SK-N-SH treated with all-trans-retinoic acid at 6 μM for 48 hours (cell line): ENCODE measurements around the gene CYP4F11.

Experiments
- CSDC2 ChIP-seq: fragments of 250-450 bp; sonication (Bioruptor Pico); IDR thresholded peaks from 2 replicates; pipeline ENCODE4 v1.5.0; 2020; ENCODE audit warnings: mild to moderate bottlenecking, moderate library complexity
- PATZ1 ChIP-seq: fragments of 250-450 bp; sonication (Bioruptor Pico); IDR thresholded peaks from 2 replicates; pipeline ENCODE4 v1.8.0; 2020; ENCODE audit warnings: mild to moderate bottlenecking, moderate library complexity, borderline replicate concordance
- RARB ChIP-seq: fragments of 250-450 bp; sonication (Bioruptor Pico); IDR thresholded peaks from 2 replicates; pipeline ENCODE4 v1.8.0; 2021; ENCODE audit warnings: mild to moderate bottlenecking, moderate library complexity
- TCF4 ChIP-seq: fragments of 250-450 bp; sonication (Bioruptor Pico); IDR thresholded peaks from 2 replicates; pipeline ENCODE4 v1.8.0; 2021; ENCODE audit warnings: mild to moderate bottlenecking, moderate library complexity, borderline replicate concordance
- ZC3H10 ChIP-seq: fragments of 250-450 bp; sonication (Bioruptor Pico); IDR thresholded peaks from 2 replicates; pipeline ENCODE4 v1.5.1; 2021; ENCODE audit warnings: mild to moderate bottlenecking, moderate library complexity
- ZFP3 ChIP-seq: fragments of 250-450 bp; sonication (Bioruptor Pico); IDR thresholded peaks from 2 replicates; pipeline ENCODE4 v1.5.0; 2020; ENCODE audit warnings: mild to moderate bottlenecking, moderate library complexity
- ZFP30 ChIP-seq: fragments of 450-650 bp; formaldehyde crosslinking; IDR thresholded peaks from 2 replicates; pipeline ENCODE4 v1.5.0; 2022; ENCODE audit warnings: mild to moderate bottlenecking, moderate library complexity
- ZNF565 ChIP-seq: fragments of 450-650 bp; formaldehyde crosslinking; conservative IDR thresholded peaks from 2 replicates; pipeline ENCODE4 v1.5.0; 2020; ENCODE audit warnings: low read depth, mild to moderate bottlenecking, moderate library complexity
- TF ChIP-seq, protein P1 (sequence below): fragments of 250-450 bp; sonication (Bioruptor Pico); IDR thresholded peaks from 2 replicates; pipeline ENCODE4 v1.5.1; 2021; ENCODE audit warnings: mild to moderate bottlenecking, moderate library complexity

DNA sequence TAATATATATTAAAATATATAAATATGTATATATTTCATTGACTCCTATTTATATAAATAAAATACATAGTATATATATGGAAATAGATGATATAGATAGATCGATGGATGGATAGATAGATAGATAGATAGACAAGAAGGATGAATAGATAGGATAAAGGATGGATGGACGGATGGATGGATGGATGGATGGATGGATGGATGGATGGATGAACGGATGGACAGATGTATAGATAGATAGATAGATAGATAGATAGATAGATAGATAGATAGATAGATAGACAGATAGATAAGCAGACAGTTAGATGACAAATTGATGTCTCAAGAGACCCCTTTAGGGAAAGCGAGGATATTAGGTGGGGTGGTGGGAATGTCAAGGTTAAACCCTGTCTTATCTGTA, 15.1 kb downstream of the CYP4F11 start:
- TF ChIP-seq ZFP3: no peak
- no peak for TF ChIP-seq TCF4 (CRISPR knock-in tag)
- TF ChIP-seq ZFP30 (CRISPR knock-in tag): no peak
- TF ChIP-seq, protein P1, sequence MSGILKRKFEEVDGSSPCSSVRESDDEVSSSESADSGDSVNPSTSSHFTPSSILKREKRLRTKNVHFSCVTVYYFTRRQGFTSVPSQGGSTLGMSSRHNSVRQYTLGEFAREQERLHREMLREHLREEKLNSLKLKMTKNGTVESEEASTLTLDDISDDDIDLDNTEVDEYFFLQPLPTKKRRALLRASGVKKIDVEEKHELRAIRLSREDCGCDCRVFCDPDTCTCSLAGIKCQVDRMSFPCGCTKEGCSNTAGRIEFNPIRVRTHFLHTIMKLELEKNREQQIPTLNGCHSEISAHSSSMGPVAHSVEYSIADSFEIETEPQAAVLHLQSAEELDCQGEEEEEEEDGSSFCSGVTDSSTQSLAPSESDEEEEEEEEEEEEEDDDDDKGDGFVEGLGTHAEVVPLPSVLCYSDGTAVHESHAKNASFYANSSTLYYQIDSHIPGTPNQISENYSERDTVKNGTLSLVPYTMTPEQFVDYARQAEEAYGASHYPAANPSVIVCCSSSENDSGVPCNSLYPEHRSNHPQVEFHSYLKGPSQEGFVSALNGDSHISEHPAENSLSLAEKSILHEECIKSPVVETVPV: no peak
- TF ChIP-seq RARB (CRISPR knock-in tag): no peak
- no peak for TF ChIP-seq CSDC2 (CRISPR knock-in tag)
- TF ChIP-seq ZNF565 (CRISPR knock-in tag): no peak
- no peak for TF ChIP-seq ZC3H10 (CRISPR knock-in tag)
- TF ChIP-seq PATZ1 (CRISPR knock-in tag): no peak
